Measurements from ENCODE around the gene CAMK2G. TPM values are rescaled to one million over a fixed set of nuclear protein-coding genes. Genes with fewer than 3 reads are reported as not detected.

CAMK2G gene
- polyA plus RNA-seq, 3 donors, result 1.7 to 60.7 (median 3.0) TPM

GRCh38 chr10:73781879-73782748, 92.2 kb downstream of the CAMK2G start, which contains the start of gene CHCHD1:
Gene CHCHD1, plus strand, starts transcription at chr10:73782048. Its CDS starts 28 bp downstream, at chr10:73782076.
- peak; percentile 78 to 82 (median 80) for DNase-seq
- no peaks in the 10 kb centered on the region for H3K9me3 ChIP-seq (replicated peaks in 1 of 2; ENCODE audit: control insufficient read depth in 1 of 2, insufficient read depth in 1 of 2, low read length in 2 of 2)
- peaks cover 0 to 2% (median 0%) of the 10 kb centered on the region in 7 donors for H3K9me3 Mint-ChIP-seq
- H3K27me3 Mint-ChIP-seq (ENCODE audit: low read depth in 3 of 3), result no peaks in the 10 kb centered on the region
- TF ChIP-seq, protein P1, sequence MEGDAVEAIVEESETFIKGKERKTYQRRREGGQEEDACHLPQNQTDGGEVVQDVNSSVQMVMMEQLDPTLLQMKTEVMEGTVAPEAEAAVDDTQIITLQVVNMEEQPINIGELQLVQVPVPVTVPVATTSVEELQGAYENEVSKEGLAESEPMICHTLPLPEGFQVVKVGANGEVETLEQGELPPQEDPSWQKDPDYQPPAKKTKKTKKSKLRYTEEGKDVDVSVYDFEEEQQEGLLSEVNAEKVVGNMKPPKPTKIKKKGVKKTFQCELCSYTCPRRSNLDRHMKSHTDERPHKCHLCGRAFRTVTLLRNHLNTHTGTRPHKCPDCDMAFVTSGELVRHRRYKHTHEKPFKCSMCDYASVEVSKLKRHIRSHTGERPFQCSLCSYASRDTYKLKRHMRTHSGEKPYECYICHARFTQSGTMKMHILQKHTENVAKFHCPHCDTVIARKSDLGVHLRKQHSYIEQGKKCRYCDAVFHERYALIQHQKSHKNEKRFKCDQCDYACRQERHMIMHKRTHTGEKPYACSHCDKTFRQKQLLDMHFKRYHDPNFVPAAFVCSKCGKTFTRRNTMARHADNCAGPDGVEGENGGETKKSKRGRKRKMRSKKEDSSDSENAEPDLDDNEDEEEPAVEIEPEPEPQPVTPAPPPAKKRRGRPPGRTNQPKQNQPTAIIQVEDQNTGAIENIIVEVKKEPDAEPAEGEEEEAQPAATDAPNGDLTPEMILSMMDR (IDR thresholded peaks at IDR 0.05), result no peak
- peaks cover 18% of the 10 kb centered on the region for H4K20me1 ChIP-seq (ENCODE audit: insufficient read depth, low read length)
- peak within 1 kb of the TSS; percentile 94 to 98 (median 97) for H3K27ac Mint-ChIP-seq
- H3K79me2 ChIP-seq (ENCODE audit: insufficient read depth, low read length), result peaks cover 87% of the 10 kb centered on the region
- intact Hi-C loops (cut with micrococcal nuclease), result loop anchor here in 1 of 2 donors (5.0 kb wide), 1 partner anchor 40 kb away; the partner anchor contains the start of gene SEC24C
- H3K4me2 ChIP-seq (replicated peaks; ENCODE audit: extremely low read depth, low read length, poor library complexity, severe bottlenecking), result peak within 1 kb of the TSS; percentile 85
- peak within 1 kb of the TSS; percentile 94 for H2AFZ ChIP-seq (ENCODE audit: insufficient read depth, low read depth, low read length, poor library complexity, severe bottlenecking)
- H3K27ac ChIP-seq (ENCODE audit: low read depth in 1 of 2, low read length in 2 of 2), result peak within 1 kb of the TSS; percentile 76 to 89
- peaks cover 14 to 25% of the 10 kb centered on the region in 2 donors for H3K36me3 ChIP-seq (replicated peaks in 1 of 2; ENCODE audit: control insufficient read depth in 1 of 2, insufficient read depth in 2 of 2, low read length in 2 of 2)
- H3K27me3 ChIP-seq (ENCODE audit: control insufficient read depth in 2 of 2, insufficient read depth in 2 of 2, low read length in 2 of 2), result no peaks in the 10 kb centered on the region
- peak within 1 kb of the TSS; percentile 84 to 89 (median 89) for H3K4me3 ChIP-seq (replicated peaks in 1 of 3; ENCODE audit: low read depth in 2 of 3, low read length in 3 of 3)
- WGBS (ENCODE audit: insufficient coverage), result under 1% methylated on average over 41 of the region's 57 CpGs
- H3K36me3 Mint-ChIP-seq, result peaks cover 14 to 29% of the 10 kb centered on the region in 2 donors
- H3K4me3 Mint-ChIP-seq, result peak within 1 kb of the TSS; percentile 99
- peaks cover 38 to 42% of the 10 kb centered on the region in 2 donors for H3K4me1 ChIP-seq (ENCODE audit: control insufficient read depth in 1 of 2, insufficient read depth in 2 of 2, low read length in 2 of 2)
- peaks cover 34% of the 10 kb centered on the region for H3K4me1 Mint-ChIP-seq
- H3K9ac ChIP-seq (ENCODE audit: insufficient read depth, low read length, poor library complexity, severe bottlenecking), result peak within 1 kb of the TSS; percentile 90

DNA sequence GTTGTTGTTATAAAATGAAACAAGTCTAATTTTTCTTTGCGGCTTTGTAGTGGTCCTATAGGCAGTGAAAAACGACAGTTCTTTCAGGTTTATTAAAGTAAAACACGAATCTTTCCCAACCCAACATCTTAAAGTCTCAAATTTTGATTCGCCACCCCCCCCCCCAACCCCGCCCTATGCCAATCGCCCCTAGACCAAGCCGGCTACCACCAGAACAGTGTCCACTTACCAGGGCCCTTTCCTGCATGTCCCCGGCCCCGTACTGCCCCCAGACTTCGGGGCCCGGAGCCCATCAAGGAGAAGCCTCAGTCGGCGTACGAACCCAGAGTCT, 92.8 kb downstream of the CAMK2G start:
- Histone ChIP-seq H3K4me1 (ENCODE audit: control insufficient read depth in 1 of 2, insufficient read depth in 2 of 2, low read length in 2 of 2) (peaks cover 32 to 36% of the 10 kb centered on the region in 2 donors), H3K4me3 (replicated peaks in 1 of 3; ENCODE audit: low read depth in 2 of 3, low read length in 3 of 3) (peak overlapping the region; percentile 84 to 89 (median 89)), H3K27me3 (ENCODE audit: control insufficient read depth in 2 of 2, insufficient read depth in 2 of 2, low read length in 2 of 2) (no peaks in the 10 kb centered on the region), H3K9ac (ENCODE audit: insufficient read depth, low read length, poor library complexity, severe bottlenecking) (peak overlapping the region; percentile 90), H3K79me2 (ENCODE audit: insufficient read depth, low read length) (peaks cover 87% of the 10 kb centered on the region), H3K36me3 (replicated peaks in 1 of 2; ENCODE audit: control insufficient read depth in 1 of 2, insufficient read depth in 2 of 2, low read length in 2 of 2) (peaks cover 14 to 28% of the 10 kb centered on the region in 2 donors), H3K9me3 (replicated peaks in 1 of 2; ENCODE audit: control insufficient read depth in 1 of 2, insufficient read depth in 1 of 2, low read length in 2 of 2) (no peaks in the 10 kb centered on the region), H4K20me1 (ENCODE audit: insufficient read depth, low read length) (peaks cover 12% of the 10 kb centered on the region), H2AFZ (ENCODE audit: insufficient read depth, low read depth, low read length, poor library complexity, severe bottlenecking) (peak overlapping the region; percentile 94), H3K27ac (ENCODE audit: low read depth in 1 of 2, low read length in 2 of 2) (peak overlapping the region; percentile 76 to 89), H3K4me2 (replicated peaks; ENCODE audit: extremely low read depth, low read length, poor library complexity, severe bottlenecking) (peak overlapping the region; percentile 85)
- 2% methylated on average over 11 of the region's 14 CpGs for WGBS (ENCODE audit: insufficient coverage)
- Mint-ChIP-seq H3K27me3 (ENCODE audit: low read depth in 3 of 3) (no peaks in the 10 kb centered on the region), H3K4me3 (peak overlapping the region; percentile 99), H3K36me3 (peaks cover 17 to 27% of the 10 kb centered on the region in 2 donors), H3K4me1 (peaks cover 30% of the 10 kb centered on the region), H3K9me3 (peaks cover 0 to 2% (median 0%) of the 10 kb centered on the region in 7 donors), H3K27ac (peak overlapping the region; percentile 94 to 98 (median 97))
- intact Hi-C loops (cut with micrococcal nuclease), result loop anchor here in 1 of 2 donors (5.0 kb wide), 1 partner anchor 39 kb away; the partner anchor contains the start of gene SEC24C
- TF ChIP-seq, protein P1 (IDR thresholded peaks at IDR 0.05), result no peak
- DNase-seq, result no peak
